Measurements from ENCODE around the gene ASXL1.

DNA sequence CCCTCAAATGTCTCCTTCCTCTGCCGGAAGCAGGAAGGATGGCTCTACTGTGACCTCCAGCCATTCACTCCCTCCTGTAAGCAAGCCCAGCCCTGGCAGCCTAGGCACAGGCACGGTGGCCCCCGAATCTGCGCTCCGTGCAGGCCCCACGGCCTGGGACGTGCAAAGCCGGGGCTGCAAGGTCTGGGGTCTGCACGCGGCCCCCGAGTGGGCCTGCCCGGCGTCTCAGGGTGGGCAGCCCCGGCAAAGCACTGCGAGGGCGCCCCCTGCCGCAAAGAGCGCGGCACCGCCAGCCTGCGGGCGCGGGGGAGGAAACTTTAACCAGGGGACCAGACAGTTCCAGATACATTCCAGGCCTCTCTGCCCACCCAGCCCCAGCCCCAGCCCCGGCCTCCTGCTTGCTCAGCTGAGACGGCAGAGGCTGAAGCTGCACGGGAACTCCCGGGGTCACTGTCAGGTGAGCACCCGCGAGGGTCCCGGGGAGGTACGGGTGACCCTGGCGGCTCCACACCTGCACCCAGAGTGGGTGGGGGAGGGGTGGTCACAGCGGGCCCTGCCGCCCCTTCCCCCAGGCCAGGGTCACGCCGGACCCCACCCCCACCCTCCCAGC, 98.8 kb downstream of the ASXL1 start:
- TF ChIP-seq, protein P1, sequence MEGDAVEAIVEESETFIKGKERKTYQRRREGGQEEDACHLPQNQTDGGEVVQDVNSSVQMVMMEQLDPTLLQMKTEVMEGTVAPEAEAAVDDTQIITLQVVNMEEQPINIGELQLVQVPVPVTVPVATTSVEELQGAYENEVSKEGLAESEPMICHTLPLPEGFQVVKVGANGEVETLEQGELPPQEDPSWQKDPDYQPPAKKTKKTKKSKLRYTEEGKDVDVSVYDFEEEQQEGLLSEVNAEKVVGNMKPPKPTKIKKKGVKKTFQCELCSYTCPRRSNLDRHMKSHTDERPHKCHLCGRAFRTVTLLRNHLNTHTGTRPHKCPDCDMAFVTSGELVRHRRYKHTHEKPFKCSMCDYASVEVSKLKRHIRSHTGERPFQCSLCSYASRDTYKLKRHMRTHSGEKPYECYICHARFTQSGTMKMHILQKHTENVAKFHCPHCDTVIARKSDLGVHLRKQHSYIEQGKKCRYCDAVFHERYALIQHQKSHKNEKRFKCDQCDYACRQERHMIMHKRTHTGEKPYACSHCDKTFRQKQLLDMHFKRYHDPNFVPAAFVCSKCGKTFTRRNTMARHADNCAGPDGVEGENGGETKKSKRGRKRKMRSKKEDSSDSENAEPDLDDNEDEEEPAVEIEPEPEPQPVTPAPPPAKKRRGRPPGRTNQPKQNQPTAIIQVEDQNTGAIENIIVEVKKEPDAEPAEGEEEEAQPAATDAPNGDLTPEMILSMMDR (conservative IDR thresholded peaks at IDR 0.05 in 1 of 2, IDR thresholded peaks at IDR 0.05 in 1 of 2; ENCODE audit: extremely low read depth in 1 of 2, insufficient read depth in 1 of 2, low read depth in 1 of 2, low read length in 2 of 2), result peak; percentile 38 to 60
- no peak for TF ChIP-seq EZH2 (IDR thresholded peaks at IDR 0.05; ENCODE audit: borderline replicate concordance, low read length)

Measured in mammary epithelial cell (primary cell).